ENCODE measurements around the gene DPT. TPM values are rescaled to one million over a fixed set of nuclear protein-coding genes. Genes with fewer than 3 reads are reported as not detected.

Gene DPT
- total RNA-seq, 6 donors from 2014 or later: 11.5 to 22.4 (median 12.3) TPM; not detected in 1

DNA sequence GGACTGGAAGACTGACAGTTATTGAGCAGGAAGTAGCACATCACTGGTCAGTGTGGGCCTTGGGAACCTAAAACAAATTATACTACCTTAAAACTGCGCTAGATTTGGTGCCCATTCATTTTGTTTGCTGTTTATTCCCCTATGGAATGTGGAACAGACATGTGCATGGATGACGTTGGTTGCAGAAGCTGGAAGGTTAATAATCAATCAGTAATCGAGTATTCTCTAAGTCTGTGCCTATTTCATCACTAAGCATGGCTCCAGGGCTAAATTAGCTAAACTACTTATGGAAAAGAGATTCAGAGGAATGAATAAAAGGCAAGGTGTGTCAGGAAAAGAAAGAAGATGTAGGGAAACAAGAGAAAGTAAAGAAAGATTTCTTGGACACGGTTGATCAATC is 33.5 kb upstream of the DPT start:
- 86 to 88% methylated on average over 4 of the region's 4 CpGs for WGBS, 2 donors
- ATAC-seq (ENCODE audit: low FRiP score in 2 of 2): no peak
- TF ChIP-seq EP300 (IDR thresholded peaks at IDR 0.05): no peak
- TF ChIP-seq POLR2A (IDR thresholded peaks at IDR 0.05): no peak
- TF ChIP-seq POLR2AphosphoS5 (IDR thresholded peaks at IDR 0.05): no peak
- TF ChIP-seq, protein P1, sequence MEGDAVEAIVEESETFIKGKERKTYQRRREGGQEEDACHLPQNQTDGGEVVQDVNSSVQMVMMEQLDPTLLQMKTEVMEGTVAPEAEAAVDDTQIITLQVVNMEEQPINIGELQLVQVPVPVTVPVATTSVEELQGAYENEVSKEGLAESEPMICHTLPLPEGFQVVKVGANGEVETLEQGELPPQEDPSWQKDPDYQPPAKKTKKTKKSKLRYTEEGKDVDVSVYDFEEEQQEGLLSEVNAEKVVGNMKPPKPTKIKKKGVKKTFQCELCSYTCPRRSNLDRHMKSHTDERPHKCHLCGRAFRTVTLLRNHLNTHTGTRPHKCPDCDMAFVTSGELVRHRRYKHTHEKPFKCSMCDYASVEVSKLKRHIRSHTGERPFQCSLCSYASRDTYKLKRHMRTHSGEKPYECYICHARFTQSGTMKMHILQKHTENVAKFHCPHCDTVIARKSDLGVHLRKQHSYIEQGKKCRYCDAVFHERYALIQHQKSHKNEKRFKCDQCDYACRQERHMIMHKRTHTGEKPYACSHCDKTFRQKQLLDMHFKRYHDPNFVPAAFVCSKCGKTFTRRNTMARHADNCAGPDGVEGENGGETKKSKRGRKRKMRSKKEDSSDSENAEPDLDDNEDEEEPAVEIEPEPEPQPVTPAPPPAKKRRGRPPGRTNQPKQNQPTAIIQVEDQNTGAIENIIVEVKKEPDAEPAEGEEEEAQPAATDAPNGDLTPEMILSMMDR (IDR thresholded peaks at IDR 0.05): no peak

DNA sequence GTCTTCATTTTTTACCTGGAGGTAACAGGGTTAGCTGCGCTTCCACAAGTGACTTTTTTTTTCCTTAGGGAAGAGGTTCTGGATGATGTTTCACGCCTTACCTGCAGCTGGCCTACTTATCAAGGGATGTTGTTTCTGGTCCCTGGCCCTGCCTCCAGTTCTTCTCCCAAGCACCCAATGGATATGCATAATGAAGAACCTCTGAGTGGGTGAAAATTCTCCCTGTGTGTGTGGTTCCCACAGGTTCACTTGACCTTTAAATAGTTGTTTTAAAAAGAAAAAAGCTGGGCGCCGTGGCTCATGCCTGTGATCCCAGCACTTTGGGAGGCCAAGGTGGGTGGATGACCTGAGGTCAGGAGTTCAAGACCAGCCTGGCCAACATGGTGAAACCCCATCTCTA is 31.8 kb upstream of the DPT start:
- no peaks in the 10 kb centered on the region for H3K36me3 ChIP-seq
- TF ChIP-seq EP300 (IDR thresholded peaks at IDR 0.05) (no peak), POLR2A (IDR thresholded peaks at IDR 0.05) (no peak), POLR2AphosphoS5 (IDR thresholded peaks at IDR 0.05) (no peak)
- TF ChIP-seq, protein P1 (IDR thresholded peaks at IDR 0.05): no peak
- ATAC-seq (ENCODE audit: low FRiP score in 2 of 2) (no peak), DNase-seq (no peak)
- H3K9me3 ChIP-seq: no peaks in the 10 kb centered on the region
- 92 to 97% methylated on average over 4 of the region's 4 CpGs for WGBS, 2 donors
- no peaks in the 10 kb centered on the region for H3K4me1 ChIP-seq
- H3K27me3 ChIP-seq: no peaks in the 10 kb centered on the region
- no peak overlapping the region for H3K27ac ChIP-seq
- H3K4me3 ChIP-seq: no peak overlapping the region

More for the DNA sequence above, 33.5 kb upstream of the DPT start:
- H3K4me1 ChIP-seq: no peaks in the 10 kb centered on the region
- no peaks in the 10 kb centered on the region for H3K36me3 ChIP-seq
- no peak for DNase-seq
- no peak overlapping the region for H3K27ac ChIP-seq
- H3K27me3 ChIP-seq: no peaks in the 10 kb centered on the region
- no peak overlapping the region for H3K4me3 ChIP-seq
- no peaks in the 10 kb centered on the region for H3K9me3 ChIP-seq

DNA sequence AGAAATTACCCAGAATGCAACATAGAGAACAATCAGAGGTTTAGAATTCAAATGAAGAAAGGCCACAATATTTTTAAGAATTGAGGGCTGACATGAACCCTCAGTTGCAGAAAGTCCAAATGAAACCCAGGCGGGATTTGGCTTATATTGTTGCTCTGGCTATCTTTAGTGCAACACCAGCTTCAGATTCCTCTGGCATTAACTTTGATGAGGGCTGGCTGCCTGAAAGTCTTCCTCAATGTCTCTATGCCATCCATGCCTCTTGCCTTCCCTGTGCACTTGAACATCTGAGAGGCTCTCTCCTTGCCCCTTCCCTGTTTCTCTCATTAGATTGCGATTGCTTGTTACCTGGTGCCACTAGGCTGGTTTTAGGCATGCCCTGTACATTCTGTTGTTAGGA is 31.2 kb upstream of the DPT start:
- H3K27ac ChIP-seq: no peak overlapping the region
- H3K36me3 ChIP-seq: no peaks in the 10 kb centered on the region
- no peaks in the 10 kb centered on the region for H3K4me1 ChIP-seq
- no peak for TF ChIP-seq POLR2AphosphoS5 (IDR thresholded peaks at IDR 0.05)
- no peak for TF ChIP-seq POLR2A (IDR thresholded peaks at IDR 0.05)
- TF ChIP-seq EP300 (IDR thresholded peaks at IDR 0.05): no peak
- TF ChIP-seq, protein P1 (IDR thresholded peaks at IDR 0.05): no peak
- no peak for ATAC-seq (ENCODE audit: low FRiP score in 2 of 2)
- DNase-seq: no peak
- 83 to 90% methylated on average over 2 of the region's 2 CpGs for WGBS, 2 donors
- H3K4me3 ChIP-seq: no peak overlapping the region
- no peaks in the 10 kb centered on the region for H3K9me3 ChIP-seq
- no peaks in the 10 kb centered on the region for H3K27me3 ChIP-seq

DNA sequence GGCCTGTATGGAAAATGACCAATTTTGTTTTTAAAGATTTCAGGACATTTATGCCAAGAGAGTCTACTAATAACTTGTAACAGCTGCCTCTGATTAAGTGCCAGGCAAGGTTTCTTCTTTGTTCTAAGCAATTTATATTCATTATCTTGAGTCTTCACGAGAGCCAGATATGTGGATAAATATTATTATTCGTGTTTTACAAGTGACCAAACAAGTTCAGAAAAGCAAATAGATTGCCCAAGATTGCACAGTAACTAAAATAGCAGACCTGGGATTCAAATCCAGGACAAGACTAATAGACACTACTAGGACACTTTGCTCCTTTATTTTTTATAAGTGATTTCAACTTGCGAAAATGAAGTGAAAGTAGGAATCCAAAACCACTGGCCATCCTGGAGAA is 30.1 kb upstream of the DPT start:
- ATAC-seq (ENCODE audit: low FRiP score in 2 of 2): no peak

DNA sequence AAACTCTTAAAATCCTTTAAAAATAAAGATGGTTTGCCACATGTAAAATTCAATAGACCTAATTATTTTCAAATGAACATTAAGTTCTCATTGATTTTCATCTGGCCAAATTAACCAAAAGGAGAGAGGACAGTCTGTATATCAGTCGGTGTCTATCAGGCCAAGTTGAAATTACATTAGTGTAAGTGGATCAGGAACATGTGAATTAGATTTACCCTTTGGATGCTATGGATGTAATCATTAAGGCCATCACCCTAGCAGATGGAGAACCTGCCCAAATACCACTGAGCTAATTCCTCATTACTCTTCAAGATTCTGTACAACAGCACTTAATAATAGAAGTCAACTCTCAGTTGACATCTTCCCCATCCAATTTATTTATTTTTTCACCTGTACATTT is 29.5 kb upstream of the DPT start:
- 90 to 94% methylated on average over 1 of the region's 1 CpG for WGBS, 2 donors
- no peaks in the 10 kb centered on the region for H3K27me3 ChIP-seq

More for the DNA sequence above, 30.1 kb upstream of the DPT start:
- Histone ChIP-seq H3K27me3 (no peaks in the 10 kb centered on the region), H3K4me3 (no peak overlapping the region), H3K4me1 (no peaks in the 10 kb centered on the region), H3K36me3 (no peaks in the 10 kb centered on the region), H3K27ac (no peak overlapping the region), H3K9me3 (no peaks in the 10 kb centered on the region)
- TF ChIP-seq EP300 (IDR thresholded peaks at IDR 0.05): no peak
- no peak for TF ChIP-seq POLR2AphosphoS5 (IDR thresholded peaks at IDR 0.05)
- no peak for TF ChIP-seq POLR2A (IDR thresholded peaks at IDR 0.05)
- TF ChIP-seq, protein P1 (IDR thresholded peaks at IDR 0.05): no peak
- no peak for DNase-seq
- 53 to 65% methylated on average over 3 of the region's 3 CpGs for WGBS, 2 donors

More for the DNA sequence above, 29.5 kb upstream of the DPT start:
- Histone ChIP-seq H3K36me3 (no peaks in the 10 kb centered on the region), H3K4me1 (no peaks in the 10 kb centered on the region), H3K4me3 (no peak overlapping the region), H3K27ac (no peak overlapping the region), H3K9me3 (no peaks in the 10 kb centered on the region)
- TF ChIP-seq POLR2A (IDR thresholded peaks at IDR 0.05): no peak
- no peak for TF ChIP-seq EP300 (IDR thresholded peaks at IDR 0.05)
- TF ChIP-seq, protein P1 (IDR thresholded peaks at IDR 0.05): no peak
- TF ChIP-seq POLR2AphosphoS5 (IDR thresholded peaks at IDR 0.05): no peak
- DNase-seq (no peak), ATAC-seq (ENCODE audit: low FRiP score in 2 of 2) (no peak)

Measured in upper lobe of left lung (tissue), 6 donors.